Measurements from ENCODE around the gene UNC5CL.

UNC5CL gene

DNA sequence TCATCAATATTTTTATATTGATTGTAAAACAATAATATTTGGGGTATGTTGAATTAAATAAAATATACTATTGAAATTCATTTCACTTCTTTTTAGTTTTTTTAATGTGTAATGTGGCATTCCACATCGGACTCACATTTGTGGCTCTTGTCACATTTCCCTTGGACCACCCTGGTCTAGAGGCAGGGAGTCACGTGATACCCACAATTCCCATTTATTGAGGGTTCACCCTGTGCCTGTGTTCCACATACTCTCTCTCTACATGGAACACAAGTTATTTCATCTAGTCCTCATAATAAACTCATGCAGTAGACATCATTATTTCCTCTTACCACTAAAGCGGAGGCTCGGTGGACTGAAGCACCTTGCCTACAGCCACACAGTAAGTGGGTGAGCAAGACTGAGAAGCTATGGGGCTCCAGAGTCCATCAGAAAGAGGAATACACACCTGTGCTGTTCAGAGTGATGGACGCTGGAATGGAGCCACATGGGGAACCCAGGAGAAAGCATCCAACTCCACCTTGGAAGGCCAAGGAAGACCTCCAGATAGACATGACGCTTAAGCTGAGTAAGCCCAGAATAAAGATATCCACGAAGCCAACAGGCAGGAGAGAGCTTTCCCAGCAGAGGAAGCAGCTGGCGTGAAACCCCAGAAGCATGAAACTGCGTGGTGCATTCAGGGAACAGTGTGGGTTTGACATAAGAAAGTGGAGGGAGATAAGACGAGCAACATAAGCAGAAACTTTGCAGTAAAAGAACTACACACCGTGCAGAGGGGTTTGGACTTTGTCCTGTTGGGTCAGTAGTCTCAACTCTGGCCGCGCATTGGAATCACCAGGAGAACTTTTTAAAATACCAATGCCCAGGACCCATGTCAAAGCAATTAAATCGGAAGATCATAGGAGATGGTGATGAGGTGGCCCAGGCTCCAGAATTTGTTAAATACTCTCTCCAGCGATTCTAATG lies 49.5 kb downstream of the UNC5CL start:
- DNase-seq (ENCODE audit: low read depth) = no peak
- H3K4me3 ChIP-seq (ENCODE audit: low read depth, low read length) = no peak overlapping the region
- TF ChIP-seq, protein P1, sequence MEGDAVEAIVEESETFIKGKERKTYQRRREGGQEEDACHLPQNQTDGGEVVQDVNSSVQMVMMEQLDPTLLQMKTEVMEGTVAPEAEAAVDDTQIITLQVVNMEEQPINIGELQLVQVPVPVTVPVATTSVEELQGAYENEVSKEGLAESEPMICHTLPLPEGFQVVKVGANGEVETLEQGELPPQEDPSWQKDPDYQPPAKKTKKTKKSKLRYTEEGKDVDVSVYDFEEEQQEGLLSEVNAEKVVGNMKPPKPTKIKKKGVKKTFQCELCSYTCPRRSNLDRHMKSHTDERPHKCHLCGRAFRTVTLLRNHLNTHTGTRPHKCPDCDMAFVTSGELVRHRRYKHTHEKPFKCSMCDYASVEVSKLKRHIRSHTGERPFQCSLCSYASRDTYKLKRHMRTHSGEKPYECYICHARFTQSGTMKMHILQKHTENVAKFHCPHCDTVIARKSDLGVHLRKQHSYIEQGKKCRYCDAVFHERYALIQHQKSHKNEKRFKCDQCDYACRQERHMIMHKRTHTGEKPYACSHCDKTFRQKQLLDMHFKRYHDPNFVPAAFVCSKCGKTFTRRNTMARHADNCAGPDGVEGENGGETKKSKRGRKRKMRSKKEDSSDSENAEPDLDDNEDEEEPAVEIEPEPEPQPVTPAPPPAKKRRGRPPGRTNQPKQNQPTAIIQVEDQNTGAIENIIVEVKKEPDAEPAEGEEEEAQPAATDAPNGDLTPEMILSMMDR (IDR thresholded peaks at IDR 0.05; ENCODE audit: control insufficient read depth, extremely low read depth, insufficient read depth) = no peak

DNA sequence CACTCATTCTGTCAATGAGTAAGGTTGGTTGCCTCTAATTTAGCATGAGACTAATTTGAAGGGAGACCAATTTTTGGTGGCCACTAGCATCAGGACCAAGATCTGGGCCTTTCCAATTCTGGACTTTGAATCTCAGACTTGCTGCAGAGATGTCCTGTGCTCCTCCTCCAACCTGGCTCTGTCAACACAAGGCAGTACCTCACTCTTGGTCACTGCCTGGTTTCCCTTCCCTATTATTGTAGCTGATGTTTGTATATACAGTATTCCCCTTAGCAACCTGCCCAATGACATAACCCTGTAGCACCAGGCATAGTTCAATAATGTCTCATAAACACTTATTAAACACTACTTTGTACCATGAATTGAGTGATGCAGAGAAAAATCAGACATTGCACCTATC lies 50.4 kb downstream of the UNC5CL start:
- TF ChIP-seq, protein P1 (IDR thresholded peaks at IDR 0.05; ENCODE audit: control insufficient read depth, extremely low read depth, insufficient read depth) = no peak
- DNase-seq (ENCODE audit: low read depth) = no peak
- no peak overlapping the region for H3K4me3 ChIP-seq (ENCODE audit: low read depth, low read length)

DNA sequence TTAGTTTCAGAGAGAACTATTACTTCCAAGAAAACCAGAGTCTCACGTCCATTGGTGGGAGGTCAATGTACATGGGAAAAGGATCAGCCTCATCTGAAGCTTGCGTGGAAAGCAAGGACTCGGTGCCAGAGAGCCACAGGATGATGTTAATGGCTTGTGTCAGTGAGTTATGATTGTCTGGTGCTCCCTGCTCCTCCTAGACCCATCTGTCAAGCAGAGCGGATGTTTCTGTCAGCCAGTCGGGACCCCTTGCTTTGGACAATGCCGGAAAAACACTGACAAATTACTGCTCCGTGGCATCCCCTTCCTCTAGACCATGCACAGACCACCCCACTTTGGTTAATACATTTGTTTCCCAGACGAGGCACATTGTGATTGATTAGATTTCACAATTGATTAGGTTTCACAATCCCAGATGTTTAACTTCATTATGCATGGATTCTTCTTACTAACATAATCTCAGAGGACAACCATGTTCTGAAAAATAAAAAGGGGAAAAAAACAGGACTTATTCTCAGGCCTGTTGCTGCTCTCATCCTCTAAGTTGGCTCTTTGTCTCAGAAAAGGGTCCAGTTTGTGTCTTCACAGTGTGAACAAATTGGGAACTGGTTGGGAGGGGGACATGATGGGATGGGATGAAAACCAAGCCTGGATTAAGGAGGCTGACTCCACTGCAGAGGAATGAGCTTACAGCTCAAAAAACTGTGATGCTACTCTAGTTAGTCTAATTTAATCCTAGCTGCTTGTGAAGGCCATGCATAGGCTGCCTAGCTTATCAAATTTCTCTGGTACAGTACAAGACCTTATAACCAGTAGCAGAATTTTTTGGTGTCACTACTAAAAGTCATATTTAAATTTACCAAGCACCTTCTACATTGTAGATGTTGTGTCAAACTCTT lies 51.9 kb downstream of the UNC5CL start:
- DNase-seq (ENCODE audit: low read depth) = no peak
- no peak overlapping the region for H3K4me3 ChIP-seq (ENCODE audit: low read depth, low read length)
- TF ChIP-seq, protein P1 (IDR thresholded peaks at IDR 0.05; ENCODE audit: control insufficient read depth, extremely low read depth, insufficient read depth) = no peak

DNA sequence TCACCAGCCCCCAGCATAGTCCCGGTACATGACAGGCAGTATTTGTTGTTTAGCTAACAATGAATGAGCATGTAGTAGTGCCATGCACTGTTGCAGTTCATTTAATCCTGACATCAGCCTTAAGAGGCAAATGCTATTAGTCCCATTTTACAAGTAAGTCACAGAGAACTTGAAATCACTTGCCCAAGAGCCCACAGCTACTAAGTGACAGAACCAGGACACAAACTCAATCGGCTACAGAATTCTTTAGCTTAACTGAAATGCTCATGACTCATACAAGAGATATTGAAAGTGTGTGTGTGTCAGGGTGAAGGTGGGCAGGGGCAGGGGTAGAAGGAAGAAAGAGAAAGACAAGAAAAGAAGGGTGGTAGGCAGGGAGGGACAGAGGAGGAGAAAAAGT lies 52.7 kb downstream of the UNC5CL start:
- H3K4me3 ChIP-seq (ENCODE audit: low read depth, low read length) = no peak overlapping the region
- DNase-seq (ENCODE audit: low read depth) = no peak
- TF ChIP-seq, protein P1 (IDR thresholded peaks at IDR 0.05; ENCODE audit: control insufficient read depth, extremely low read depth, insufficient read depth) = no peak

DNA sequence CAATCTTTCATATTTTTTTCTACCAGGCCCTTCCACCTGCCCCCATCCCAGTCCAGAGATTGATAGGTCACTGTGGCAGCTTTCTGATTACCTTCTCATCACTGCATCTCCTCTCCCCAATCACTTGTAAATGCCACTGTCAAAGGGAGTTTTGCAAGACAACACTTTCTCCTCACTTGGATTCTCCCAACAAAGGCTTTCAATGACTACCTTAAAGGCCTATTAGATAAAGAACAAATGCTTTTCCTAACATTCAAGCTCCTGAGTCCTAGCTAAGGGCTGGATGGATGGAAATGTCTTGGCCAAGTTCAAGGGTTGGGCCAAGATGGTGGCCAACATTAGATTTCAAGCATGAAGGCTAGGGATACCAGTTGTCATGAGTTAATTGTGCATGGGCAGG lies 55.3 kb downstream of the UNC5CL start:
- no peak for DNase-seq (ENCODE audit: low read depth)
- H3K4me3 ChIP-seq (ENCODE audit: low read depth, low read length) = no peak overlapping the region
- TF ChIP-seq, protein P1 (IDR thresholded peaks at IDR 0.05; ENCODE audit: control insufficient read depth, extremely low read depth, insufficient read depth) = no peak

DNA sequence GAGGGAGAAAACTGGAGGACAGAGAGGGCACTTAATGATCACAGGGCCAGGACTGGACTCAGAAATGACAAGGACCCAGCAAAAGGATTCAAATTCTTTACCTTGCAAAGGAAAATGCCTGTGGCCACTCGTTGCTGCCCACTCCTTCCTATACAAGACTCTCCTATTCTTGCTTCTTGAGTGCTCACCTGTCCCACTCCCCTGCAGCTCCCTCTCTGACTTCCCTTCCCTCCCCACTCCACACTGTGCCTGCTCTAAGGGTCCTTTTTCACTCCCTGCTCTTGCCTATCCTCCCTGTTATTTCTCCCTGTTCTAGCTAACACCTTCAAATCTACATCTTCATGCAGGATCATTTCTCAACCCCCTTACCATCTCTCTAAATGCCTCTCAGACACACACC lies 56.1 kb downstream of the UNC5CL start:
- DNase-seq (ENCODE audit: low read depth) = no peak
- TF ChIP-seq, protein P1 (IDR thresholded peaks at IDR 0.05; ENCODE audit: control insufficient read depth, extremely low read depth, insufficient read depth) = no peak
- no peak overlapping the region for H3K4me3 ChIP-seq (ENCODE audit: low read depth, low read length)

Data from LNCaP clone FGC (cell line).